HEK293T (cell line): ENCODE data around the gene MYOM3.

Experiments
- BHLHE40 ChIP-seq: fragments of 450-650 bp; IDR thresholded peaks from 2 replicates; pipeline ENCODE4 v1.6.1; 2016; ENCODE audit warnings: mild to moderate bottlenecking, moderate library complexity, borderline replicate concordance
- CTBP1 ChIP-seq: fragments of 450-650 bp; IDR thresholded peaks from 2 replicates; pipeline ENCODE4 v1.6.1; 2016; ENCODE audit warnings: borderline replicate concordance
- ELF4 ChIP-seq: fragments of 450-650 bp; IDR thresholded peaks from 2 replicates; pipeline ENCODE4 v1.6.1; 2017; ENCODE audit warnings: antibody characterized with exemption
- FOXK2 ChIP-seq: fragments of 450-650 bp; IDR thresholded peaks from 2 replicates; pipeline ENCODE4 v1.6.1; 2016; ENCODE audit warnings: mild to moderate bottlenecking
- FOXM1 ChIP-seq: fragments of 450-650 bp; IDR thresholded peaks from 2 replicates; pipeline ENCODE4 v1.6.1; 2017; ENCODE audit warnings: mild to moderate bottlenecking, borderline replicate concordance
- L3MBTL2 ChIP-seq: fragments of 450-650 bp; conservative IDR thresholded peaks from 2 replicates; pipeline ENCODE4 v1.6.1; 2016; ENCODE audit warnings: mild to moderate bottlenecking
- NFRKB ChIP-seq: fragments of 450-650 bp; IDR thresholded peaks from 2 replicates; pipeline ENCODE4 v1.6.1; 2016; ENCODE audit warnings: mild to moderate bottlenecking, moderate library complexity
- SP1 ChIP-seq: fragments of 450-650 bp; IDR thresholded peaks from 2 replicates; pipeline ENCODE4 v1.6.1; 2017
- SUZ12 ChIP-seq: fragments of 450-650 bp; IDR thresholded peaks from 2 replicates; pipeline ENCODE4 v1.6.1; 2016; ENCODE audit warnings: mild to moderate bottlenecking
- TARDBP ChIP-seq: fragments of 450-650 bp; IDR thresholded peaks from 2 replicates; pipeline ENCODE4 v1.6.1; 2016
- ZNF384 ChIP-seq: fragments of 450-650 bp; IDR thresholded peaks from 2 replicates; pipeline ENCODE4 v1.6.1; 2016

DNA sequence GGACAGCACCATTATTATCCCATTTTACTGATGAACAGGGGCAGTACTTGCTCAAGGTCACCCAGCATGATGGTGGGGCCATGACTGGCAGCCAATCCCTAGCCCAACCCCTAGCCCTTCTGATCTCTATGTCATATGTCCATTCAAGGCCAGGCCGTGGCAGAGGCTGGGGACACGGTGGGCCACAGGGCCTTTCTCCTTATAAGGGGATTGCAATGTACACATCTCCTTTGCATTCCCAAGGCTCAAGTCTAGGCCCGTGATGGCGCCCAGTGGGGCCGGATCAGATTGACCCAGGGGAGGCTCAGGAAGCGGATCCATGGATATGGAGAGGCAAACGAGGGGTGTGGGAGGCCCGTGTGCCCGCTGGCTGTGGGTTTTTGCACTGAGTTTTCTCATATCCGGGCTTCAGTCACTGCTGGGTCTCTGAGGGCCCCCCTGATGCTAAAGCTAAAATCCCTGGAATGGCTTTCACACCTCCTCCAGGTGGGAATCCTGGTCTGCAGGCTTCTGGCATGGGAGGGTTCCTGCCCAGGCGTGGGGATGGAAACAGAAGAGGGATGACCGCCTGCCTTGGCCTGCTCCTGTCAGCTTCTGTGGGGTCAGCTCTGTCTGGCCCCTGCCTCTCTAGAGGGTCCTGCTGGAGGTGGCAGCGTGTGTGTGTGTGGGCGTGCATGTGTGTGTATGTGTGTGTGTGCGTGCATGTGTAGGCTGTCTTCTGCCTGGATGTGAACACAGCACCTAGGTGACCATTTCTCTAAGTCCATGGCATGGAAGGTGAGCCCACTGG lies 2.1 kb downstream of the MYOM3 start:
- TF ChIP-seq SP1 (no peak), FOXM1 (no peak), L3MBTL2 (no peak), BHLHE40 (no peak), CTBP1 (no peak), FOXK2 (no peak), ELF4 (no peak), TARDBP (no peak), SUZ12 (no peak), ZNF384 (no peak), NFRKB (no peak)
